ENCODE measurements around the gene GABPA. TPM values are rescaled to one million over a fixed set of nuclear protein-coding genes. Genes with fewer than 3 reads are reported as not detected.

Gene GABPA
- 6.3 to 8.5 TPM (median 7.3 TPM) in 5 replicates for total RNA-seq (2022; extraction: Qiagen RNA extraction; ENCODE audit: low read depth)

DNA sequence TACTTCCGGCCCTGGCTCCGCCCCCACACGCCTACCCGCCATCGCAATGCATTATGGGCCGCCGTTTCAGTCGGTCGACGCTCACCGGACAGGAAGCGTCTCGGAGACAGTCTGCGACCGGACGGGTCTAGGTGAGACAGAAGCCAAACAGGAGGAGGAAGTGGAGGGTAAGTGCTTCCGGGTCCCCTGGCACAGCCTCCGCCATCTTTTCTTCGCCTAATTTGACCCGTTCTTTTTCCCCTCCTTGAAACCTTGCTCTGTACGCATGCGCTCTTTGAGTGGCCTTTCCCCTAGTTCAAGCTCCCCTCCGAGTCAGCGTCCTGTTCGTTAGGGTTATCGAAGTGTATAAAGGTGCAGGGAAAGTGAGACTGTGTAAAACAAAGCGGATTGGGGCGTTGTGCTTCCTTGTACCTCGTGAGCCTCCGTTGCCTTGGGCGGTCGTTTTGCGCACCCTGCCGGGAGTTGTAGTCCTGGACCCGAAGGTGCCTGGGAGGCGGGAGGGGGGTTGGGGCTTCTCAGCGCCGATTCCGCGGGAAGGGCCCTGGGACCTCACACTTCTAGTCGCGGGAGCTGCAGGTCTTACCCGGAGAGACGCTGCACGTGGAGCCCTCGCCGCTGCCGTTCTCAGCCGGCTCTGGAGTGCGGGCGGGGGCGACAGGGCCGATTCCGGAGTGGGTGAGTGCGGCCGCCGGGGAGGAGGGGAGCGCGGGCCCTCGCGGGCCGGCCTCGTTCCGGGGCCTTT is at the start of gene GABPA, which contains the start of gene ATP5PF:
Gene GABPA (plus strand): TSS at position 69 of the 742 bp plus-strand sequence. CDS start 6,627 bp downstream, outside the sequence.
Gene ATP5PF (minus strand): TSS at position 1 of the 742 bp plus-strand sequence. CDS start 5,110 bp downstream, outside the sequence.

Other genes starting within 250 kb of the GABPA start
- 34.6 to 37.8 TPM (median 36.4 TPM) in 5 replicates for gene MRPL39, start 127.5 kb upstream of the GABPA start, total RNA-seq (2022; extraction: Qiagen RNA extraction; ENCODE audit: low read depth)
- gene JAM2, start 95.7 kb upstream of the GABPA start, total RNA-seq (2022; extraction: Qiagen RNA extraction; ENCODE audit: low read depth), result 0.01 to 0.02 TPM in 2 of 5 replicates, not detected in the others
- gene ATP5PF, start 68 bp upstream of the GABPA start, total RNA-seq (2022; extraction: Qiagen RNA extraction; ENCODE audit: low read depth), result 213 to 240 TPM (median 227 TPM) in 5 replicates

All from A549 treated with CpdA at 1 μM for 4 hours (cell line).